GM19238 (cell line): Measurements from ENCODE around the gene HIC1.
A peak's percentile ranks its signal among the peaks of the same experiment; 100 is the strongest.

Experiments
- DNase-seq: peaks from one replicate; pipeline ENCODE4 v3.0.0; 2011; ENCODE audit warnings: low spot score; ENCODE audit not compliant: insufficient read length

HIC1 gene

DNA sequence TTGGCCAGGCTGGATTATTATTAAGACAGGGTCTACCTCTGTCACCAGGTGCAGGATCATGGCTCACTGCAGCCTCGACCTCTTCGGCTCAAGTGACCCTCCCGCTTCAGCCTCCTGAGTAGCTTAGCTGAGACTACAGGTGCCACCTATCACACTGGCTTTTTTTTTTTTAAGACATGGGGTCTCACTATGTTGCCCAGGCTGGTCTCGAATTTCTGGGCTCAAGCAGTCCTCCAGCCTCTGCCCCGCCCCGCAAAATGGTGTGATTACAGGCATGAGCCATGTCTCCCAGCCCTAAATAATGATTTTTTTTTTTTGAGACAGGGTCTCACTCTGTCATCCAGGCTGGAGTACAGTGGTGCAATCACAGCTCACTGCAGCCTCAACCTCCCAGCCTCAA, 7.3 kb upstream of the HIC1 start:
- DNase-seq, result no peak

DNA sequence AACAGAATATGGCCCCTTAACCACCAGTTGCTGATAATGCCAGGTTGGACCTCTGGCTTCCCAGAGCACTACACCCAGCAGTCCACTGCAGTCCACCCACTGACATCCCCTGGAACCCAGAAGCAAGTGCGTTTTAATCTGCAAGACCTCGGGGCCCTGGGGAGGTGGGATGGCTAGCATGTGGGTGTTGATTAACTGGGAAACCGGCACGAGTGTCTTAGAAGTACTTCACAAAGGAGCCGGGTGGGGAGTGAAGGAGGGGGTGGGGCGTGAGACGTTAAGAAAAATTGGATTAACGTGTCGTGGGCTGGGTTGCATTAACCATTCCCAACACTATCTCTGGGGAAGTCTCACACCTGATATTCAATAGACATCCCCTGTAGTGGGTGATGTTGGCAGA, 6.1 kb upstream of the HIC1 start:
- DNase-seq, result no peak

DNA sequence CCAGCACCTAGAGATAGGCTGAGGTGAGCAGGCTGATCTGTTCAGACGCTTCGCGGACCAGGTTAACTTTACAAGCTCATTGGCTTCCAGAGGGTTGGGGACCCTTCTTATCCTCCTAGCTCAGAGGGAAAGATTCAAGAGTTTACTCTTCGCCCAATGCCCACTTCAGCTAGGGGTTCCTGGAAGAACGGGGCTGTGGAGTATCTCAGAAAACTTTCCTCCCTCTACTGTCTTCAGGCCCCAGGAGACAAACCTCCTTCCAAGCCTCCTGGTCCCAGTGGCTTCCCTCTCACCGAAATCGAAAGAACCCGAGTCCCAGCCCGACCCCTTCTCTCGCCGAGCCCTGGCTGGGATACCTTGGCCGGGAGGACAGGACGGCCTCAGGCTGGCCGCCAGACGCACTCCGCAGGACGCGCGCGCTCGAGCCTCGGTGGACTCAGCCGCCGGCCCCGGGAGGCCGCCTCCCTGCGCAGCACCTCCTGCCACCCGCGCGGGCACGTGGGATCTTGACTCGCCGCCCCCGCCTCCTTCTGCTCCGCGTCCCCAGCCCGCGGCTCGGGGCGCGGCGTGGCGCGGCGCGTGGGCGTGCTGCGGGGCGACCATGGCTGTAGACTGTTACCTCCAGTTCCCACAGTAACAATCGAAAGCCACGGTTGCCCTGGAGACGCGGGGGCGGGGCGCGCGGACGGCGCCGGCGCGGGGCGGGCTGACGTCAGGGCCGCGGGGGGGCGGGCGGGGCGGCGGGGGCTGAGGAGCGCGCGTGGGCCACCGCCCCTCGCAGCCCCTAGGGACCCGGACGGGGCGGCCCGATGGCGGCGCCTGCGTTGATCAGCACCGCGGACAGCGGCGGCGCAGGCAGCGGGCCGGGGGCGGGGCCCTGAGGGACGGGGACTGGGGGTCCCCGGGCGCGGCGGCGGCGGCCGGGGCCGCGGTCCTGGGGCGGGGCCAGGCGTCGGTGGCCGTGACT, 5.3 kb upstream of the HIC1 start:
- DNase-seq, result peak; percentile 85

DNA sequence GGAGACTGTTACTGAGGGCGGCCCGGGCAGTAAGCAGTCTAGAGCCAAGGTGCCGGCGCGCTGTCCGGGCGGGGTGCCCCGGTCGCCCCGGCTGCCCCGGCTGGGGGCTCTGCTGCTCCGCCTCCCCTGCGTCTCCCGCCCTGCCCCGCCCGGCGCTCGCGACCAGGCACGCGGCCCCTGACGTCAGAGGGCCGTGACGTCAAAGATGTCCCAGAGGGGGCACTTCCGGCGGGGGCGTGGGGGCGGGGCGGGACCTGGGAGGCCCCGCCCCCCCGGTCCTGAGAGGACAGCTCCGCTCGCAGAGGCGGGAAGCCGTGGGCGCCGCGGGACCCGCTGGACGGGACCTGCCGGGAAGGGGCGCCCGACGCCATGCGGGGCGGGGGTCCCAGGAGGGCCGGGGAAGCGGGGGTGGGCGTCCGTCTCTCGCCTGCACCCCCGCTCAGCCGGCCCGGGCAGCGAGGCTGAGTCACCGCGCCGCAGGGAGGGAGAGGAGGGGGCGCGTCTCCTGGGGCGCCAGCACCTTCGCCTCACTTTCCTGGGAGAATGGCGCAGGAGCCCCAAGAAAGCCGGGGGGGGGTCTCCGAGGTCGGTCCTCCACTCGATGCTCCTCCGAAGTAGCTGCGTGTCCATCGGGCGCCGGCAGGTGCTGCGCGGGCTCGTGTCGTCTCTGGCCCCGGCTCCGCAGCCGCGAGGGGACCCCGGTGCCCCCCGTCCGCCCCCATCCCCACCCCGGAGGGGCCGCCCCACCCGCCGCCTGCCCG, 4.4 kb upstream of the HIC1 start:
- DNase-seq, result peak; percentile 63

DNA sequence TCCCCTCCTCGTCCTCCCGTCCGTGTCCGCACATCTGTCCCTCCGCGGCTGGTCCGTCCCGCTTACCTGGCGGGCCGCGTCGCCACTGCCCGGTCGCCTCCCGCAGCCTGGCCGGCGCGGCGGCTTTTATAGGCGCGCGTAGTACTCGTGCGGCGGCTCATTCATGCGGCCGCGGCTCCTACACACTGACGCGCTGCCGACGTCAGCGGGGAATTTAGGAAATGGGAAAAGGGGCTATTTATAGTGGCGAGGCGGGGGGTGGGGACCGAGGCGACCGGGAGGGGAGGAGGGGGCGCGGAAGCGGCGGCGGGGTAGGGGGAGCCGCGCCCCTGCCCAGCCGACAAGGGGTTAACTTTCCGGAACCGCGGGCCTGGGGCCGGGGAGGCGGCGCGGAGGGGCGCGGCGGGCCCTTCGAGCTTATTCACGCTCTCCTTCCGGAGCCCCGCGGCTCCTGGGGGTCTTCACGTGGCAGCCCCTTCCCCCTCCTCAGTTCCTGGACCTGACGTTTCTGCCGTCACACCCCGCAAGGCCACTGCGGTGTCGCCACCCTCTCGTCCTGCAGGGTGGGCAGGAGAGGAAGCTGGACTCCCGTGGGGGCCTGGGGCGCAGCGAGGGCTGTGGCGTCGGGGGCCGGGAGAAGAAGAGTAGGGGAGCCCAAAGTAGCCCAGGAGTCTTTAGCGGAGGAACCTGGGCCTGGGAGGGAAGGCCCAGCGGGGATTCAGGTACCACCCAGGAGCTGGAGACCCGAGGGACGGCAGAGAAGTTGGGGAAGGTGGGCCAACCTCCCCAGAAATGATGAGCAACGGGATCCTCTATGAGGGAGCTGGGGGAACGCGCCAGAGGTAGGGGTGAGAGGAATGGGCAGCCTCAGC, 3.6 kb upstream of the HIC1 start:
- no peak for DNase-seq

DNA sequence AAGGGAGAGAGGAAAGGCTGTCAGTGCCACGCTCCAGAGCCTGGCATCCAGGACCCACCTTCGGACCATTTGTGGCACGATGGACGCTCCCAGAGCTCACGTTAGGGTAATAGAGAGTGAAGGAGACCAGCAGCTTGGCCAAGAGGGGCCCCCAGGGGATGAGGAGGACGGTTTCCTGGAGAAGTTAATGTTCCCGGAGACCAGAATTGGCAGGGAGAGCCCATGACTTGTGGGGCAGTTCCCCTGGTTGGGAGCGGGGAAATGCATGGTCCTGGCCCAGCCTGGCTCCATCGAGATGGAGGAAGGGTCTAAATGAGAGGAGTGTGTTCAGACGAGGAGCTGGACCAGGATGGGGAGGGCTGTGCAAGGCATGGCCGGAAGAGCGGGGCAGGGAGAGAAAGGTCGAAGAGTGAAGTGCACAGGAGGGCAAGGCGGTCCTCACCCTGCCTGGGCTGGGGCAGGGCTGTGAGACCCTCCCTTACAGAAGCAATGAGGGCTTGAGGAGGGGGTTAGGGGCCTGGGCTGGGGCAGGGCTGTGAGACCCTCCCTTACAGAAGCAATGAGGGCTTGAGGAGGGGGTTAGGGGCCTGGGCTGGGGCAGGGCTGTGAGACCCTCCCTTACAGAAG, 2.9 kb upstream of the HIC1 start:
- no peak for DNase-seq

DNA sequence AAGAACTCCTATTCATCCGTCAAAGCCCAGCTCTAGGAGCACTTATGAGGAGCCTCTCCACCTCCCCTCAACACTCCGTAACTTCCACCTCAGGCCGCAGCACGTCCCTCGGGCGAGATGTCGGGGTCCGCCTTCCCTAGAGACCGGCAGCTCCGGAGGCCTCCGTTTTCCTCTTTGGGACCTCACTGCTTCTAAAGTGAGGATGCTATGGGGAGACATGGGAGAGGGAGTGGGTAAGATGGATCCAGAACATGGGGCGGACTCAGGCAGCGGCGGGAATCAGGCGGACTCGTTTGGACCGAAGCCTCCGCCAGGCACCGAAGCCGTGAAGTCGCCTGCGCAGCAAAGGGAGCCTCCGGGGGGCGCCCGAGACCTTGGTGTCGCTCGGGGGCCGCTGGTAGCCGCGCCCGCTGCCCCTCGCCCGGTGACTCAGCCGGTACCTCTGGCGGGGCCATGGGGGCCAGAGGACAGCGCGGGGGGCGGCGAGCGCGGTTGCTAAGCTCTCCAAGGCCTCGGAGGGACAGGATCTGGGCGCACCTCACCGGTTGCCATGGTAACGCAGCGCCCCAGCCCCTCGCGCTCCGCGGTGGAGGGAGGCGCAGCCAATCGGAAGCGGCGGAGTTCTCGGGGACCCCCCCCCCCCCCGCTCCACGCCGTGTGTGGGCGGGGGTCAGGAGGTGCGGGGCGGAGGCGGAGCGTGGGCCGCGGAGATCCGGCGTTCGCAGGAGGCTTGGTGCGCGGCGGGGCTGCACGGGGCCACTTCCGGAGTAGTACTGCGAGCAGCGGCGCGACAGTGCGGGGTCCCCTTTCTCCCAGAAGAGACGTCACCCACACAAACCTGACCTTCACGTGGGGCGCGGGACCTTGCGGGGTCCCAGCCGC, 1.3 kb upstream of the HIC1 start:
- DNase-seq, result peak; percentile 62

DNA sequence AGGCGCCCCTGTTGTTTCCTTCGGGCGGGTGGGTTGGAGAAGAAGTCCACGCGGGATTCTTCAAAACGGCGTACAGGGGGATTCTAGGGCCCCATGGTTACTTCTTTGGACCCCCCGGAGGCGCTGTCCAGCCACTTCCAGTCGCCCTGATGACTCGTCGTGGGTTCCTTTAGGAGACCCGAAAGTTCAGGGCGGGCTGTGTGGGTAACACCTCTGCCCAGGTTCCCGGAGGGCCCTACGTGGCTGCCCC, 716 bp upstream of the HIC1 start:
- DNase-seq, result no peak

DNA sequence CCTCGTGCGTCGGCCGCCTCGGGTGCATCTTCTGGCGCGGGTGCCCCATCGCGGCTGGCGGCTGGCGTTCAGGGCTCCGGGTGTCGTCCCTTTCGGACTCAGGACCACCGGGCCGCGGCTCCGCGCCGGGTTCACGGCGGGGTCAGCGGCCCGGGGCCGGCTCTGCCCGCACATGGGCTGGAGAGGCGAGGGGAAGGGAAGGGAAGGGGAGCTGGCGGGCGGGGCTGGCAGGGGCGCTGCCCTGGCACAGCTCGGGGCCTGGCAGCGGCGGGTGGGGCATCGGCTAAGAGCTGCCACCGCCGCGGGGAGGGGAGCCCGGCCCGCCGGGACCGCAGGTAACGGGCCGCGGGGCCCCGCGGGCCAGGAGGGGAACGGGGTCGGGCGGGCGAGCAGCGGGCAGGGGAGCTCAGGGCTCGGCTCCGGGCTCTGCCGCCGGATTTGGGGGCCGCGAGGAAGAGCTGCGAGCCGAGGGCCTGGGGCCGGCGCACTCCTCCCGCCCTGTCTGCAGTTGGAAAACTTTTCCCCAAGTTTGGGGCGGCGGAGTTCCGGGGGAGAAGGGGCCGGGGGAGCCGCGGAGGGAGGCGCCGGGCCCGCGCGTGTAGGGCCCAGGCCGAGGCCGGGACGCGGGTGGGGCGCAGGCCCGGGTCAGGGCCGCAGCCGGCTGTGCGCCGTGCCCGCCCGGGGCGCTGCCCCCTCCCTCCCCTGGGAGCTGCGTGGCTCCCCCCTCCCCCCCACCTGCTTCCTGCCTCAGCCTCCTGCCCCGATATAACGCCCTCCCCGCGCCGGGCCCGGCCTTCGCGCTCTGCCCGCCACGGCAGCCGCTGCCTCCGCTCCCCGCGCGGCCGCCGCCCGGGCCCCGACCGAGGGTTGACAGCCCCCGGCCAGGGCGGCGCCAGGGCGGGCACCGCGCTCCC, 646 bp downstream of the HIC1 start:
- DNase-seq, result peak; percentile 78

DNA sequence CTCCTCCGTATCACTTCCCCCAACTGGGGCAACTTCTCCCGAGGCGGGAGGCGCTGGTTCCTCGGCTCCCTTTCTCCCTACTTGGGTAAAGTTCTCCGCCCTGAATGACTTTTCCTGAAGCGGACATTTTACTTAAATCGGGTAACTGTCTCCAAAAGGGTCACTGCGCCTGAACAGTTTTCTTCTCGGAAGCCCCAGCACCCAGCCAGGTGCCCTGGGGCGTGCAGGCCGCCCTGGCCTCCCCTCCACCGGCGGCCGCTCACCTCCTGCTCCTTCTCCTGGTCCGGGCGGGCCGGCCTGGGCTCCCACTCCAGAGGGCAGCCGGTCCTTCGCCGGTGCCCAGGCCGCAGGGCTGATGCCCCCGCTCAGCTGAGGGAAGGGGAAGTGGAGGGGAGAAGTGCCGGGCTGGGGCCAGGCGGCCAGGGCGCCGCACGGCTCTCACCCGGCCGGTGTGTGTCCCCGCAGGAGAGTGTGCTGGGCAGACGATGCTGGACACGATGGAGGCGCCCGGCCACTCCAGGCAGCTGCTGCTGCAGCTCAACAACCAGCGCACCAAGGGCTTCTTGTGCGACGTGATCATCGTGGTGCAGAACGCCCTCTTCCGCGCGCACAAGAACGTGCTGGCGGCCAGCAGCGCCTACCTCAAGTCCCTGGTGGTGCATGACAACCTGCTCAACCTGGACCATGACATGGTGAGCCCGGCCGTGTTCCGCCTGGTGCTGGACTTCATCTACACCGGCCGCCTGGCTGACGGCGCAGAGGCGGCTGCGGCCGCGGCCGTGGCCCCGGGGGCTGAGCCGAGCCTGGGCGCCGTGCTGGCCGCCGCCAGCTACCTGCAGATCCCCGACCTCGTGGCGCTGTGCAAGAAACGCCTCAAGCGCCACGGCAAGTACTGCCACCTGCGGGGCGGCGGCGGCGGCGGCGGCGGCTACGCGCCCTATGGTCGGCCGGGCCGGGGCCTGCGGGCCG, 1.6 kb downstream of the HIC1 start:
- DNase-seq, result peak; percentile 68

DNA sequence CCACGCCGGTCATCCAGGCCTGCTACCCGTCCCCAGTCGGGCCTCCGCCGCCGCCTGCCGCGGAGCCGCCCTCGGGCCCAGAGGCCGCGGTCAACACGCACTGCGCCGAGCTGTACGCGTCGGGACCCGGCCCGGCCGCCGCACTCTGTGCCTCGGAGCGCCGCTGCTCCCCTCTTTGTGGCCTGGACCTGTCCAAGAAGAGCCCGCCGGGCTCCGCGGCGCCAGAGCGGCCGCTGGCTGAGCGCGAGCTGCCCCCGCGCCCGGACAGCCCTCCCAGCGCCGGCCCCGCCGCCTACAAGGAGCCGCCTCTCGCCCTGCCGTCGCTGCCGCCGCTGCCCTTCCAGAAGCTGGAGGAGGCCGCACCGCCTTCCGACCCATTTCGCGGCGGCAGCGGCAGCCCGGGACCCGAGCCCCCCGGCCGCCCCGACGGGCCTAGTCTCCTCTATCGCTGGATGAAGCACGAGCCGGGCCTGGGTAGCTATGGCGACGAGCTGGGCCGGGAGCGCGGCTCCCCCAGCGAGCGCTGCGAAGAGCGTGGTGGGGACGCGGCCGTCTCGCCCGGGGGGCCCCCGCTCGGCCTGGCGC, 2.4 kb downstream of the HIC1 start:
- DNase-seq, result no peak

DNA sequence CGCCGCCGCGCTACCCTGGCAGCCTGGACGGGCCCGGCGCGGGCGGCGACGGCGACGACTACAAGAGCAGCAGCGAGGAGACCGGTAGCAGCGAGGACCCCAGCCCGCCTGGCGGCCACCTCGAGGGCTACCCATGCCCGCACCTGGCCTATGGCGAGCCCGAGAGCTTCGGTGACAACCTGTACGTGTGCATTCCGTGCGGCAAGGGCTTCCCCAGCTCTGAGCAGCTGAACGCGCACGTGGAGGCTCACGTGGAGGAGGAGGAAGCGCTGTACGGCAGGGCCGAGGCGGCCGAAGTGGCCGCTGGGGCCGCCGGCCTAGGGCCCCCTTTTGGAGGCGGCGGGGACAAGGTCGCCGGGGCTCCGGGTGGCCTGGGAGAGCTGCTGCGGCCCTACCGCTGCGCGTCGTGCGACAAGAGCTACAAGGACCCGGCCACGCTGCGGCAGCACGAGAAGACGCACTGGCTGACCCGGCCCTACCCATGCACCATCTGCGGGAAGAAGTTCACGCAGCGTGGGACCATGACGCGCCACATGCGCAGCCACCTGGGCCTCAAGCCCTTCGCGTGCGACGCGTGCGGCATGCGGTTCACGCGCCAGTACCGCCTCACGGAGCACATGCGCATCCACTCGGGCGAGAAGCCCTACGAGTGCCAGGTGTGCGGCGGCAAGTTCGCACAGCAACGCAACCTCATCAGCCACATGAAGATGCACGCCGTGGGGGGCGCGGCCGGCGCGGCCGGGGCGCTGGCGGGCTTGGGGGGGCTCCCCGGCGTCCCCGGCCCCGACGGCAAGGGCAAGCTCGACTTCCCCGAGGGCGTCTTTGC, 3.1 kb downstream of the HIC1 start:
- no peak for DNase-seq

DNA sequence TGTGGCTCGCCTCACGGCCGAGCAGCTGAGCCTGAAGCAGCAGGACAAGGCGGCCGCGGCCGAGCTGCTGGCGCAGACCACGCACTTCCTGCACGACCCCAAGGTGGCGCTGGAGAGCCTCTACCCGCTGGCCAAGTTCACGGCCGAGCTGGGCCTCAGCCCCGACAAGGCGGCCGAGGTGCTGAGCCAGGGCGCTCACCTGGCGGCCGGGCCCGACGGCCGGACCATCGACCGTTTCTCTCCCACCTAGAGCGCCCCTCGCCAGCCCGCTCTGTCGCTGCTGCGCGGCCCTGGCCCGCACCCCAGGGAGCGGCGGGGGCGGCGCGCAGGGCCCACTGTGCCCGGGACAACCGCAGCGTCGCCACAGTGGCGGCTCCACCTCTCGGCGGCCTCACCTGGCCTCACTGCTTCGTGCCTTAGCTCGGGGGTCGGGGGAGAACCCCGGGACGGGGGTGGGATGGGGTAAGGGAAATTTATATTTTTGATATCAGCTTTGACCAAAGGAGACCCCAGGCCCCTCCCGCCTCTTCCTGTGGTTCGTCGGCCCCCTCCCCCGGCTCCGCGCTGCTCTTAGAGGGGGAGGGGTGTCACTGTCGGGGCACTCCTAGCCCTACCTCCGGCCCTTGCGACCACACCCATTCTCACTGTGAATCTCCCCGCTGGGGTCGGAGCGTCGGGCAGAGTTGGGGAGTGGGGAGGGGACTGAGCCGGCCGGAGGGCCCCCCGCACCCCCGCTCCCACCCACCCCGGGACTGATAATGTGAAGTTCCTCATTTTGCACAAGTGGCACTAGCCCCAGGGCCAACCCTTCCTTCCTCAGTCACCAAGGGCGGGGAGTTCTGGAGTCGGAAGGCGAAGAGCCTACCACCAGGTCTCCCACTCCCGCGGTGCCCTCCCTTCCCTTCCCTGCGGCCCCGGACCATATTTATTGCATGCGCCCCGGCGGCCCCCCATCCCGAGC, 4.0 kb downstream of the HIC1 start:
- peak; percentile 75 for DNase-seq

DNA sequence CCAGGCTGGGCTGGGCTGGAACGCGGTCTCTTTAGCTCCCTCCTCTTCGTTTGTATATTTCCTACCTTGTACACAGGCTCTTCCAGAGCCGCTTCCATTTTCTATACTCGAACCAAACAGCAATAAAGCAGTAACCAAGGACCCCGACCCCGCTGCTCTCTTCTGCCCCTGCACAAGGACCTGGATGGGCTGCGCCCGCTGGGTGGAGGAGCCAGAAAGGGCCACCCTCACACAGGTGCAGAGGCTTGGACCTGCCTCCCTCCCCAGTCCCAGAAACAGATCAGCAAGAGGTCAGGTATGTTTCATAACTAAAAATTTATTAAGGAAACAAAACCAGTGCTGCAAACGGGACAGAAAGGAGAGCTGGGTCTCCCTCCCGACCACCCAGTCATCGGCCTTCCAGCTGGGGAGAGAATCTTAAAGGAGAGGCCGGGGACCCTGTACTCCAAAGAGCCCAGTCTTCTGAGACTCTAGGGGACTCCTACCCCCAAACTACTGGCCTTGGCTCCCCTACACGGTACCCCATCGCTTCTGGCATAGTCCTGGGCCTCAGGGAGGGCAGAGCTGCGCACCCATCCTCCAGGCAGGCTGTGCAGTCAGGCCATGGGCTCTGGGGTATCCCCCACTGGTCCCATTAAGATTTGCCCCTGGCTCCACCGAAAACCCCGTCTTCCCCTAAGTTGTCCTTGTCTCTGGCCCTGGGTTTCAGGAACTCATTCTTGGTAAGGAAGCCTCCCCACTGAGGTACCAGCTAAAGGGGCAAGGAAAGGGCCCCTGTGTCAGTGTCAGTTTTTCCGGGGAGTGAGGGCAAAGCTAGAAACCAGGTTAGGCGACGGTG, 4.9 kb downstream of the HIC1 start:
- DNase-seq, result no peak

DNA sequence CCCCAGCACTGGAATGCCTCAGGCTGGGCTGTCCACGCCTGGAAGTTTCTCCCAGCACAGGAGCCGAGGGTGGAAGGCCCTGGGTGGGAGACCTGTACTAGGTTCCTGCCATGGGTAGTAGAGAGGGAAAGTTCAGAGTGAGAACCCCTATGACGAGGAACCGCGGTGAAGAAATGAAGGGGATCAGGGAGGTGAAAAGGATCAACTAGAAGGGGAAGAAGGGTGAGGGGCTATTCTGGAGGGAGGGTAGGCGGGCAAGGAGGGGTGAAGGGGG, 5.4 kb downstream of the HIC1 start:
- no peak for DNase-seq
